KOPT-K1 (cell line): ENCODE data around the gene FLOT2.
"Not testable (repeated sequence)": the region's sequence is repeated elsewhere in the genome, so short reads cannot be mapped to it uniquely, and the experiment has no call there.

Experiments used
- H3K27ac ChIP-seq: fragments of 200-600 bp; sonication (generic); 2 replicates; pipeline ENCODE4 v1.5.1; 2016; ENCODE audit warnings: antibody characterized with exemption, mild to moderate bottlenecking, low read depth, low read length; ENCODE audit not compliant: poor library complexity, severe bottlenecking
- H3K36me3 ChIP-seq: fragments of 200-600 bp; sonication (generic); 2 replicates; pipeline ENCODE4 v1.5.1; 2017; ENCODE audit warnings: antibody characterized with exemption, mild to moderate bottlenecking, low read length, moderate library complexity; ENCODE audit not compliant: insufficient read depth
- H3K9me3 ChIP-seq: fragments of 200-600 bp; sonication (generic); 2 replicates; pipeline ENCODE4 v1.5.1; 2017; ENCODE audit warnings: antibody characterized with exemption, low read length, mild to moderate bottlenecking; ENCODE audit not compliant: insufficient read depth, poor library complexity, severe bottlenecking

FLOT2 gene

GRCh38 chr17:28906706-28907438, 9.3 kb upstream of the FLOT2 start:
- Histone ChIP-seq H3K27ac (no peak overlapping the region), H3K36me3 (peaks cover 67% of the 10 kb centered on the region)

GRCh38 chr17:28906276-28906675, 8.7 kb upstream of the FLOT2 start:
- H3K9me3 ChIP-seq, result no peaks in the 10 kb centered on the region
- H3K36me3 ChIP-seq, result peaks cover 61% of the 10 kb centered on the region
- H3K27ac ChIP-seq, result no peak overlapping the region

More at GRCh38 chr17:28906706-28907438, 9.3 kb upstream of the FLOT2 start:
- no peaks in the 10 kb centered on the region for H3K9me3 ChIP-seq

- H3K27ac ChIP-seq, result no peak overlapping the region
- H3K9me3 ChIP-seq, result no peaks in the 10 kb centered on the region
- peaks cover 57% of the 10 kb centered on the region for H3K36me3 ChIP-seq
Observed at GRCh38 chr17:28904800-28905199, 7.3 kb upstream of the FLOT2 start.

- H3K27ac ChIP-seq, H3K9me3 ChIP-seq: not testable (repeated sequence)
- H3K36me3 ChIP-seq, result peaks cover 44% of the 10 kb centered on the region
Observed at GRCh38 chr17:28903546-28903841, 6.0 kb upstream of the FLOT2 start.

- peak within 1 kb of the TSS; percentile 76 for H3K27ac ChIP-seq
Observed at GRCh38 chr17:28902819-28903545, 5.4 kb upstream of the FLOT2 start, which contains the start of gene DHRS13. TSS of gene DHRS13 (minus strand) at chr17:28903079. CDS start at chr17:28902944, 135 bp downstream.

GRCh38 chr17:28901866-28902818, 4.6 kb upstream of the FLOT2 start:
- Histone ChIP-seq H3K27ac (peak overlapping the region; percentile 76), H3K36me3 (peaks cover 31% of the 10 kb centered on the region), H3K9me3 (no peaks in the 10 kb centered on the region)

More at GRCh38 chr17:28902819-28903545, 5.4 kb upstream of the FLOT2 start, which contains the start of gene DHRS13:
- H3K9me3 ChIP-seq, result no peaks in the 10 kb centered on the region
- peaks cover 39% of the 10 kb centered on the region for H3K36me3 ChIP-seq

- Histone ChIP-seq H3K36me3 (peaks cover 21% of the 10 kb centered on the region), H3K27ac (peak overlapping the region; percentile 76), H3K9me3 (no peaks in the 10 kb centered on the region)
Observed at GRCh38 chr17:28900986-28901726, 3.6 kb upstream of the FLOT2 start.

GRCh38 chr17:28899212-28899815, 1.8 kb upstream of the FLOT2 start:
- peaks cover 11% of the 10 kb centered on the region; the same call in 1 of the 2 replicates for H3K36me3 ChIP-seq
- no peaks in the 10 kb centered on the region for H3K9me3 ChIP-seq
- H3K27ac ChIP-seq, result no peak overlapping the region

- Histone ChIP-seq H3K9me3 (no peaks in the 10 kb centered on the region), H3K36me3 (peaks cover 11% of the 10 kb centered on the region; the same call in 1 of the 2 replicates), H3K27ac (no peak overlapping the region)
Observed at GRCh38 chr17:28898527-28898955, 1.0 kb upstream of the FLOT2 start.

- H3K9me3 ChIP-seq, result no peaks in the 10 kb centered on the region
- peaks cover 11% of the 10 kb centered on the region; the same call in 1 of the 2 replicates for H3K36me3 ChIP-seq
- H3K27ac ChIP-seq, result peak overlapping the region; percentile 72
Observed at GRCh38 chr17:28897769-28898526, 415 bp upstream of the FLOT2 start.

GRCh38 chr17:28896491-28896883, 1.0 kb downstream of the FLOT2 start:
- no peaks in the 10 kb centered on the region for H3K9me3 ChIP-seq
- H3K27ac ChIP-seq, result peak overlapping the region; percentile 72
- peaks cover 11% of the 10 kb centered on the region; the same call in 1 of the 2 replicates for H3K36me3 ChIP-seq

- Histone ChIP-seq H3K36me3 (peaks cover 8% of the 10 kb centered on the region; the same call in 1 of the 2 replicates), H3K27ac (no peak overlapping the region)
Observed at GRCh38 chr17:28895794-28896447, 1.6 kb downstream of the FLOT2 start.

More at GRCh38 chr17:28895794-28896447, 1.6 kb downstream of the FLOT2 start:
- H3K9me3 ChIP-seq, result no peaks in the 10 kb centered on the region
